Suppressor macrophage (primary cell): Measurements from ENCODE around the gene SLC22A13.
"Not testable (repeated sequence)": the region's sequence is repeated elsewhere in the genome, so short reads cannot be mapped to it uniquely, and the experiment has no call there.

ENCODE experiments used
- DNase-seq, 4 experiments: peaks; one replicate each; pipeline ENCODE4 v3.0.0-alpha.2; 2020 to 2022

SLC22A13 gene

DNA sequence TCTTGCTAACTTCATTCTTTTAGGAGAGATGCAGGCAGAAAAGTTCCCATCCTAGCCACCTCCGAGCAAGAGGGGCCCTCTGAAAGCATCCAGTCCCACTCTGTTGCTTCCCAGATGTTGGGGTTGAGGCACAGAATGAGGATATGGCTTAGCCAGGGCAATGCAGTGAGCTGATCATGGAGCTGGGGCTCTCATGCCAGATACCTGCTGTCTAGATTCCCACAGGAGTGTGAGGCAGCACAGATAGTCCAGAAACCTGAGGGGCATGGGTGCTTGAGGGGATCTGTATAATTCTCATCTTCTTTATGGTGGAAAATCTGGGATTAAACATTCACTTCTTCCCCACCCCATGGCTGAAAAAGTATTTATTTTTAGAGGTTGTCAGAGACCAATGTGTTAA, 1.2 kb downstream of the SLC22A13 start:
- DNase-seq = no peak

DNA sequence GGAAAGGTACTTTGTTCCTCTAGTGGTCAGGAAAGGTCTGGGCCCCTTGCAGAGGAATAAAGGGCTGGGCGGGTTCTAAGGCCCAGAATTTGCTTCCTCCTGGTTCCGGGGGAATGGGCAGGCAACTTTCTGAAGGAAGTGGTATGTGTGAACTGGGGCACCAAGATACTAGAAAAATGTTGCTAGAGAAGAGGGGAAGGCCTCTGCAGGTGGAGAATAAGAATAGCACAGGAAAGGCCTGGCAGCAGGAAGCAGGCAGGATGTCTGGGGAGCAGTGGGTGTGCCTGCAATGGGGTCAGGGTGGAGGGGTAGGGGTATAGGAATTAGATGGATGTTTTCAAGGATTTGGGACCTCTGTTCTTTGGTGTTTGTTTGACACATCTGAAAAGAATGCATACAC, 2.0 kb downstream of the SLC22A13 start:
- no peak for DNase-seq

DNA sequence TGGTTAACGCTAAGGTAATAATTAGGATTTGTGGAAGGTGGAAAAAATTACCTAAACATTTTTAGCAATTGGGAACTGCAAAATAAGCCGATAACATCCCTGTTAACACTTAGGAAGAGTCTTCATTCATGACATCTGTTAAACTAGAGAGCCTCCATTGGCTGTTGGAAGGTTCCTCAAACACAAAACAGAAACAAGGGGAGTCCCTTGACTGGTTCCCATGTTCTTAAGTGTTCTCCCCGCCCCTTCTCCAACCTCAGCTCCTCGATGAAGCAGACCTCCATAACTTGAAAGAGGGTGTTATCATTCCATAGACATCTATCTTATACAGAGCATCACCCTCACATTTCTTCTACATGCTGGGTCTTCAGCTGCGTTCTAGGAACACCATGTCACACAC, 2.5 kb downstream of the SLC22A13 start:
- peak; percentile 18 to 55 (median 44) for DNase-seq

GRCh38 chr3:38268522-38268921, 2.9 kb downstream of the SLC22A13 start:
- peak; percentile 32 to 67 (median 60) for DNase-seq

- DNase-seq = no peak
Observed at GRCh38 chr3:38270606-38271005, 5.0 kb downstream of the SLC22A13 start.

DNA sequence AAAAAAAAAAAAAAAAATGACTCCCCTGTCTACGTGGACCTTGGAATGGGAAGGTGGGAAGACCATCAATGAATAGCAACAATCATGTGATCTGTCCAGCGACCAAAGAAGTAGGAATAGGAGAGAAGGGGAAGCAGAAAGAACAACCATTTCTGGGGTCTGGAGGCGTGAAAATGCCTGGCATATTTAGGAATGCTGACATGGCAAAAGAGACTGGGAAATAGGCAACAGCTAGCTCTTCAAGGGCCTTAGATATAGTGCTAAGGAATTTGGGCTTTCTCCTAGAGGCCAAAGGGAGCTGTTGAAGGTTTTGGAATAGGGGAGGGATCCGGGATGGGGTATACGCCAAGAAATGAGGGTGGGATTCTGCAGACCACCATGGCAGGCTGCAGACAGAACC, 5.9 kb downstream of the SLC22A13 start:
- DNase-seq = no peak

DNA sequence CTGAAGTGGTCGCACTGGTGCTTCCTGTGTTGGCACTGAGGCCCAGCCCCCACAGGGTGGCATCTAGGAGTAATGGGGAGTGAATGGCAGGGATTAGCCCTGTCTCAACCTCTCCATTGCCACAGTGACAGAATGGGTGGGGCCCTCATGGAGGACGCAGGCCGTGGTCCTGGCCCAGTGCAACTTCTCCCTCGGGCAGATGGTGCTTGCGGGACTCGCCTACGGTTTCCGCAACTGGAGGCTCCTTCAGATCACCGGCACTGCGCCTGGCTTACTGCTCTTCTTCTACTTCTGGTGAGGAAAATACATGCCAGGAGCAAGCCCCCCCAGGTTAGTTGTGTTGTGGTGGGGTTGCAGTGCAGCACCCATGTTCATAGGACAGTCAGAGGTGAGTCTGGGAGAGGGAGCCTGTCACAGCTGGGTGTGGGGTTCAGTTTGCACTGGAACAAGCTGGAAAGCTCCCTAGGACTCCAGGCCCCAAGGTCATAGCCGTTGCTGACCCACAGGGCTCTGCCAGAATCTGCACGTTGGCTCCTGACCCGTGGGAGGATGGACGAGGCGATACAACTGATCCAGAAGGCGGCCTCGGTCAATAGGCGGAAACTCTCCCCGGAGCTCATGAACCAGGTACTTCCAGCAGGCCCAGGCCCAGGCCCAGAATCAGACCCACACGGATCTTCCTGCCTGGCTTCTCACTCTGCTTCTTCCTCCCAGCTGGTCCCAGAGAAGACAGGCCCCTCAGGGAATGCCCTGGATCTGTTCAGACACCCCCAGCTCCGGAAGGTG, 9.4 kb downstream of the SLC22A13 start:
- DNase-seq = no peak

- no peak for DNase-seq
Observed at GRCh38 chr3:38275658-38276057, 10.0 kb downstream of the SLC22A13 start.

GRCh38 chr3:38276081-38276916, 10.7 kb downstream of the SLC22A13 start:
- no peak for DNase-seq

- DNase-seq = no peak
Observed at GRCh38 chr3:38276917-38277630, 11.5 kb downstream of the SLC22A13 start.

DNA sequence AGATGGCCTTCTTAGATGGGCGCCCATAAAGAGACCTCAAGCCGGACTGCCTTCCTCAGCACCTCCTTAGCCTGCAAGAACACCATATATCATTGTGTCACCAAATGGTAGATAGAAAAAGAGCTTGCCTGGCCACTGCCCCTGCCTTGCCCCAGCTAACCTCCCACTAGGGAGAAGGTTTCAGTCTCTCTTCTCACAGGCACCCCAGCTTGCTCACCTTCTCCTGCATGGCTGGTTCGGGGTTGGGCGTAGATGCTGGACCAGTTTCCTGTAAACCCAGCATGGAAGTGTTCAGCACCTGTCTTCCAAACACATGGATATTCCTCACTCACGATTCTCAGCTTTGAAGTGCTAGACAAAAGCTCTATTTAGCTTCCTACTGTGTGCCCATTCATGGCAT, 13.2 kb downstream of the SLC22A13 start:
- no peak for DNase-seq

DNA sequence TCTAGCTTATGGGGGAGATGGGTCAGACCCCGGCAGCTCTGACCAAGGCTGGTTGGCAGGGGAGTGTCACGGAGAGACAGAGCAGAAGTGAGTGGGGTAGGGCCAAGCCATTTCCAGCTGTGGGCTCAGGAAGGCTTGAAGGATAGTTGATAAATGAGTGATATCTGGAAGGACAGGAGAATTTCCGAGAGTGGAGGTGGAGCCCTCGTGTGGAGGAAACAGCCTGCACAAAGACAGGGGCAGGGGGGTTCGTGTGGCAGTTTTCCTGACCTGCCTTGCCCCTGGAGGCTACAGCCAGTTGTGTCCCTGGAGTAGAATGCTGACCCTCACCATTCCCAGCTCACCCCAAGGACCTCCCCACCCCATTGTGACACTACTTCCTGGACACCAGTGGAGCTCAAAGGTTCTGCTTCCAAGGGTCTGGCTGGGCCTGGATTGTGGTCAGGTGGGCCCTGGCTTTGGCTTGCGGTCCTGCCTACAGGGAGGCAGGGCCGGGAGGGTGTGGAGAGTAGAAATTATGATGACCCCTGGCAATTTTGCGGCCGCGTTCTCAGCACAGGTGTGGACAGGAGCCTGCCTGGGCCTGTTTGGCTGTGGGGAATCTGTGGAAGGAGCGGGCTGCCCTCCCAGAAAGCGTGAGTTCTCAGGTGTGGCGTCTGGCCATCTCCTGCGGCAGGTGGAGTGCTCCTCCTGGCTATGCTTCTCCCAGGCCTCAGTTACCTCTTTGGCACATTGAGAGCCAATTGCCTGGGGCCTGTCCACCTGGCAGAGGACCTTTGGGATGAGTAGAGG, 16.5 kb downstream of the SLC22A13 start, which contains the start of gene SLC22A14:
TSS of gene SLC22A14 (plus strand) at position 400 of the 792 bp plus-strand sequence. CDS start 23,733 bp downstream, outside the sequence.
- no peak for DNase-seq

- DNase-seq = no peak
Observed at GRCh38 chr3:38283810-38284755, 18.5 kb downstream of the SLC22A13 start.

- DNase-seq = no peak
Observed at GRCh38 chr3:38284756-38285150, 19.1 kb downstream of the SLC22A13 start.

GRCh38 chr3:38289286-38290217, 23.9 kb downstream of the SLC22A13 start:
- DNase-seq = not testable (repeated sequence)

DNA sequence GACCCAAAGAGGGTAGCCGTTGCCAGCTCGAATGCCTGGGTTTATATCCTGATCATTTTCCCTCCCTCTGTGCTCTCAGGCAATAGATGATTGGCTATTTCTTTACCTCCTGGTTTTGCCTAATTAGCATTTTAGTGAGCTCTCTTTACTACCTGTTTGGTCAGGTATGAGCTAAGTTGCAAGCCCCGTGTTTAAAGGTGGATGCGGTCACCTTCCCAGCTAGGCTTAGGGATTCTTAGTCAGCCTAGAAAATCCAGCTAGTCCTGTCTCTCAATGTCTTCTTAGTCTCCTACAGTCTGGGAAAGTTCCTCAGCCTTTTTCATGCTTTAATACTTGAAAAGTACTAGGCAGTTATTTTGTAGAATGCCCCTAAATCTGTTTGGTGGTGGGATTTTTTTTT, 31.4 kb downstream of the SLC22A13 start:
- not testable (repeated sequence) for DNase-seq

GRCh38 chr3:38297537-38297936, 31.9 kb downstream of the SLC22A13 start:
- DNase-seq = no peak

GRCh38 chr3:38297947-38298711, 32.5 kb downstream of the SLC22A13 start:
- peak in 1 of 4 experiments; percentile 29 for DNase-seq

- no peak for DNase-seq
Observed at GRCh38 chr3:38306941-38307340, 41.3 kb downstream of the SLC22A13 start.
